PC-3 (cell line): ENCODE results near the gene AUTS2.

Experiments used
- EZH2 ChIP-seq: fragments of 300-600 bp; sonication (generic); IDR thresholded peaks from one replicate; pipeline ENCODE4 v1.6.1; 2017; ENCODE audit warnings: antibody characterized with exemption, mild to moderate bottlenecking, low read length; ENCODE audit not compliant: unreplicated experiment
- EZH2phosphoT487 ChIP-seq: fragments of 300-600 bp; sonication (generic); IDR thresholded peaks from 2 replicates; pipeline ENCODE4 v1.6.1; 2018; ENCODE audit warnings: mild to moderate bottlenecking, antibody characterized with exemption, low read length, borderline replicate concordance
- TF ChIP-seq, protein P1 (sequence below): fragments of 300-600 bp; sonication (generic); conservative IDR thresholded peaks from 2 replicates; pipeline ENCODE4 v1.5.1; 2017; ENCODE audit warnings: antibody characterized with exemption, low read depth, mild to moderate bottlenecking, low read length

DNA sequence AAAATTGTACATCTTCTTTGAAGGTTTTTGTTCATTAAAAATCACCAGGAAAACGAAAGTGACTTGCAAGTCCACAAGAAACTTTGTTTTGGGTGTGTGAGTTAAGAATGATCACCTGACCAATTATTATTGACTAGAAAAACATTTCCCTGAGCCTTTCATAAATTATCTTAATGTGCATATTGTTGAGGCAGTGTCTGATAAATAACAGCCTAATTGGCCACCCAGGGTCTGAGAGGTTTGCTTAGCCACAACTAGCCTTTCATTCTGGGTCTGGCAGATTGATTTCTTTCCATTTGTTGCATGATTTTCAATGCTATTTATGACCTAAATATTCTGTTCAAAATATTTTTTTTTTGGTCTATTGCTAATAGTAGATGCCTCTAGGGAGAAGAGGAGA, 152.8 kb downstream of the AUTS2 start:
- TF ChIP-seq, protein P1, sequence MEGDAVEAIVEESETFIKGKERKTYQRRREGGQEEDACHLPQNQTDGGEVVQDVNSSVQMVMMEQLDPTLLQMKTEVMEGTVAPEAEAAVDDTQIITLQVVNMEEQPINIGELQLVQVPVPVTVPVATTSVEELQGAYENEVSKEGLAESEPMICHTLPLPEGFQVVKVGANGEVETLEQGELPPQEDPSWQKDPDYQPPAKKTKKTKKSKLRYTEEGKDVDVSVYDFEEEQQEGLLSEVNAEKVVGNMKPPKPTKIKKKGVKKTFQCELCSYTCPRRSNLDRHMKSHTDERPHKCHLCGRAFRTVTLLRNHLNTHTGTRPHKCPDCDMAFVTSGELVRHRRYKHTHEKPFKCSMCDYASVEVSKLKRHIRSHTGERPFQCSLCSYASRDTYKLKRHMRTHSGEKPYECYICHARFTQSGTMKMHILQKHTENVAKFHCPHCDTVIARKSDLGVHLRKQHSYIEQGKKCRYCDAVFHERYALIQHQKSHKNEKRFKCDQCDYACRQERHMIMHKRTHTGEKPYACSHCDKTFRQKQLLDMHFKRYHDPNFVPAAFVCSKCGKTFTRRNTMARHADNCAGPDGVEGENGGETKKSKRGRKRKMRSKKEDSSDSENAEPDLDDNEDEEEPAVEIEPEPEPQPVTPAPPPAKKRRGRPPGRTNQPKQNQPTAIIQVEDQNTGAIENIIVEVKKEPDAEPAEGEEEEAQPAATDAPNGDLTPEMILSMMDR: no peak
- no peak for TF ChIP-seq EZH2
- TF ChIP-seq EZH2phosphoT487: no peak
